Parathyroid adenoma (tissue), 2 donors: ENCODE data around the gene KLHL29.

Experiments used
- H2AFZ ChIP-seq: fragments of 300-600 bp; sonication (generic); one replicate; pipeline ENCODE4 v1.7.0; 2017; ENCODE audit warnings: antibody characterized with exemption, mild to moderate bottlenecking
- H3K27ac ChIP-seq: fragments of 300-600 bp; sonication (generic); one replicate; pipeline ENCODE4 v1.7.0; 2017
- H3K27me3 ChIP-seq: fragments of 300-600 bp; sonication (generic); one replicate; pipeline ENCODE4 v1.7.0; 2017; ENCODE audit warnings: low read length; ENCODE audit not compliant: control insufficient read depth, insufficient read depth
- H3K36me3 ChIP-seq: fragments of 300-600 bp; sonication (generic); one replicate; pipeline ENCODE4 v1.7.0; 2017; ENCODE audit warnings: low read length; ENCODE audit not compliant: control insufficient read depth, insufficient read depth
- H3K4me1 ChIP-seq: fragments of 300-600 bp; sonication (generic); one replicate; pipeline ENCODE4 v1.7.0; 2017; ENCODE audit warnings: control low read depth
- H3K4me2 ChIP-seq: fragments of 300-600 bp; sonication (generic); one replicate; pipeline ENCODE4 v1.7.0; 2017; ENCODE audit warnings: low read length
- H3K4me3 ChIP-seq: fragments of 300-600 bp; sonication (generic); one replicate; pipeline ENCODE4 v1.7.0; 2017; ENCODE audit warnings: low read depth, low read length
- H3K79me2 ChIP-seq: fragments of 300-600 bp; sonication (generic); one replicate; pipeline ENCODE4 v1.7.0; 2017; ENCODE audit warnings: control low read depth
- H3K9ac ChIP-seq: fragments of 300-600 bp; sonication (generic); one replicate; pipeline ENCODE4 v1.7.0; 2017; ENCODE audit warnings: mild to moderate bottlenecking
- H3K9me3 ChIP-seq: fragments of 300-600 bp; sonication (generic); one replicate; pipeline ENCODE4 v1.7.0; 2017; ENCODE audit warnings: low read length; ENCODE audit not compliant: control insufficient read depth
- TF ChIP-seq, protein P1 (sequence below): fragments of 300-600 bp; sonication (generic); IDR thresholded peaks from one replicate; pipeline ENCODE4 v1.7.0; 2017; ENCODE audit warnings: antibody characterized with exemption, mild to moderate bottlenecking
- donor health status: primary hyperparathyroidism.

KLHL29 gene

GRCh38 chr2:23603581-23603980, 218.6 kb downstream of the KLHL29 start:
- no peaks in the 10 kb centered on the region for H3K79me2 ChIP-seq
- H3K27ac ChIP-seq, result no peak overlapping the region
- no peaks in the 10 kb centered on the region for H3K27me3 ChIP-seq
- H3K36me3 ChIP-seq, result no peaks in the 10 kb centered on the region
- no peak overlapping the region for H3K4me2 ChIP-seq
- H3K9me3 ChIP-seq, result no peaks in the 10 kb centered on the region
- no peaks in the 10 kb centered on the region for H3K4me1 ChIP-seq
- no peak overlapping the region for H3K4me3 ChIP-seq
- no peak overlapping the region for H3K9ac ChIP-seq
- no peak overlapping the region for H2AFZ ChIP-seq
- TF ChIP-seq, protein P1, sequence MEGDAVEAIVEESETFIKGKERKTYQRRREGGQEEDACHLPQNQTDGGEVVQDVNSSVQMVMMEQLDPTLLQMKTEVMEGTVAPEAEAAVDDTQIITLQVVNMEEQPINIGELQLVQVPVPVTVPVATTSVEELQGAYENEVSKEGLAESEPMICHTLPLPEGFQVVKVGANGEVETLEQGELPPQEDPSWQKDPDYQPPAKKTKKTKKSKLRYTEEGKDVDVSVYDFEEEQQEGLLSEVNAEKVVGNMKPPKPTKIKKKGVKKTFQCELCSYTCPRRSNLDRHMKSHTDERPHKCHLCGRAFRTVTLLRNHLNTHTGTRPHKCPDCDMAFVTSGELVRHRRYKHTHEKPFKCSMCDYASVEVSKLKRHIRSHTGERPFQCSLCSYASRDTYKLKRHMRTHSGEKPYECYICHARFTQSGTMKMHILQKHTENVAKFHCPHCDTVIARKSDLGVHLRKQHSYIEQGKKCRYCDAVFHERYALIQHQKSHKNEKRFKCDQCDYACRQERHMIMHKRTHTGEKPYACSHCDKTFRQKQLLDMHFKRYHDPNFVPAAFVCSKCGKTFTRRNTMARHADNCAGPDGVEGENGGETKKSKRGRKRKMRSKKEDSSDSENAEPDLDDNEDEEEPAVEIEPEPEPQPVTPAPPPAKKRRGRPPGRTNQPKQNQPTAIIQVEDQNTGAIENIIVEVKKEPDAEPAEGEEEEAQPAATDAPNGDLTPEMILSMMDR, result no peak

DNA sequence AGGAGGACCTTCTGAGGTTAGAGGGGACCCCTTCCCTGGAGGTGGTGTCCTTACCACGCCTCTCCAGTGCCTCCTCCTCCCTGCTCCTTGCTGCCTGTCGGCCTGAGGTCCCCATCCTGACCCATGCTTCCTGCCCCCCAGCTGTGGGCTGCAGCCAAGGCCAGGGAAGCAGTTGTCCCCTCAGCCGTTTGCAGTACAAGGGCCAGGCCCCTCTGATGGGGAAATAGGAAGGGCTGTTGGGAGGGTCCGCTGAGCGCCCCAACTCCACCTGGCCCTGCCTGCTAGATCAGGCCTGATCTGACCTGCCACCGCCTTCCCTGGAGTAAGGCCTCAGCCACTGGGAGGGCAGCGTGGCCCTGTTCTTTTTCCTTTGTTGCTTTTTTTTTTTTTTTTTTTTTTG, 219.8 kb downstream of the KLHL29 start:
- no peaks in the 10 kb centered on the region for H3K27me3 ChIP-seq
- no peaks in the 10 kb centered on the region for H3K4me1 ChIP-seq
- H3K79me2 ChIP-seq, result no peaks in the 10 kb centered on the region
- H3K27ac ChIP-seq, result no peak overlapping the region
- H3K36me3 ChIP-seq, result no peaks in the 10 kb centered on the region
- no peaks in the 10 kb centered on the region for H3K9me3 ChIP-seq
- H3K4me2 ChIP-seq, result no peak overlapping the region
- TF ChIP-seq, protein P1, result no peak
- no peak overlapping the region for H3K4me3 ChIP-seq
- no peak overlapping the region for H2AFZ ChIP-seq
- H3K9ac ChIP-seq, result no peak overlapping the region

DNA sequence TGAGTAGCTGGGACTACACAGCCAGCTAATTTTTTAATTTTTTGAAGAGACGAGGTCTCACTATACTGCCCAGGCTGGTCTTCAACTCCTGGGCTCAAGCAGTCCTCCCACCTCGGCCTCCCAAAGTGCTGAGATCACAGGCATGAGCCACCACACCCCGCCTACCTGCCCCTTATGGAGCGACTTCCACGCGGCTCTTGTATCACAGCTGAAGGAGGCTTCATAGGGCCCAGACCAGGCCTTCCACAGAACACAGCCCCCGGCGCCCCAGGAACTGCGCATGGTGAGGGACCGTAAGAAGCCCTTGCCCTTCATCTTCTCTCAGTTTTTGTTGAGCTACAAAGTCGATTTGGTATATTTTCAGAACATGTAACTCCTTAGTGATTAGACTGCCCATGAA, 220.3 kb downstream of the KLHL29 start:
- no peaks in the 10 kb centered on the region for H3K36me3 ChIP-seq
- H3K4me3 ChIP-seq, result no peak overlapping the region
- H3K4me1 ChIP-seq, result no peaks in the 10 kb centered on the region
- H3K4me2 ChIP-seq, result no peak overlapping the region
- no peak overlapping the region for H3K27ac ChIP-seq
- no peaks in the 10 kb centered on the region for H3K9me3 ChIP-seq
- no peak overlapping the region for H2AFZ ChIP-seq
- H3K9ac ChIP-seq, result no peak overlapping the region
- no peaks in the 10 kb centered on the region for H3K27me3 ChIP-seq
- TF ChIP-seq, protein P1, result no peak
- H3K79me2 ChIP-seq, result no peaks in the 10 kb centered on the region

DNA sequence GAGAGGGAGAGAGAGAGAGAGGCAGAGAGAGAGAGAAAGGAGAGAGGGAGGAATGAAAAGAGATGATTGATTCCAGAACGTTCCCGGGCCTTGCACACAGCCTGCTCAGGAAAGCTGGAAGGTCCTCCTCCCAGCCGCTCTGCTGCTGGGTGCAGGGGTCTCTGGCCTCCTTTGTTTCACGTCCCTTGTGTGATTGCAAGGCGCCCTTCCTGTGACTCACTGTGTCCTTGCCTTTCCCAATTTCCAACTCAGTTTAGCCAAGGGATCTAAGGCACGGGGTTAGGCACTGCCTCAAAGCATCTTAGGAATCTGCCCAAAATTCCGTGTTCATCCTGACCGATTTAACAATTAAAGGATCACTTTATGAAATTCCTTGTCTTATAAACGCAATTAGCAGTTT, 221.2 kb downstream of the KLHL29 start:
- TF ChIP-seq, protein P1, result no peak
- Histone ChIP-seq H3K27ac (no peak overlapping the region), H3K79me2 (no peaks in the 10 kb centered on the region)

GRCh38 chr2:23606968-23607367, 222.0 kb downstream of the KLHL29 start:
- Histone ChIP-seq H3K27ac (no peak overlapping the region), H3K9ac (no peak overlapping the region)

More for the DNA sequence above, 221.2 kb downstream of the KLHL29 start:
- H2AFZ ChIP-seq, result no peak overlapping the region
- no peaks in the 10 kb centered on the region for H3K4me1 ChIP-seq
- no peaks in the 10 kb centered on the region for H3K27me3 ChIP-seq
- no peak overlapping the region for H3K9ac ChIP-seq
- H3K4me2 ChIP-seq, result no peak overlapping the region
- no peaks in the 10 kb centered on the region for H3K9me3 ChIP-seq
- H3K4me3 ChIP-seq, result no peak overlapping the region
- H3K36me3 ChIP-seq, result no peaks in the 10 kb centered on the region

More at GRCh38 chr2:23606968-23607367, 222.0 kb downstream of the KLHL29 start:
- no peaks in the 10 kb centered on the region for H3K4me1 ChIP-seq
- no peak overlapping the region for H2AFZ ChIP-seq
- TF ChIP-seq, protein P1, result no peak
- no peaks in the 10 kb centered on the region for H3K27me3 ChIP-seq
- peaks cover 3% of the 10 kb centered on the region for H3K9me3 ChIP-seq
- no peaks in the 10 kb centered on the region for H3K79me2 ChIP-seq
- no peaks in the 10 kb centered on the region for H3K36me3 ChIP-seq
- H3K4me2 ChIP-seq, result no peak overlapping the region
- H3K4me3 ChIP-seq, result no peak overlapping the region
